ENCODE results near the gene ADGRF5. TPM values are rescaled to one million over a fixed set of nuclear protein-coding genes. Genes with fewer than 3 reads are reported as not detected.

Gene ADGRF5
- total RNA-seq, 2 experiments from 2014 or later, result not detected

DNA sequence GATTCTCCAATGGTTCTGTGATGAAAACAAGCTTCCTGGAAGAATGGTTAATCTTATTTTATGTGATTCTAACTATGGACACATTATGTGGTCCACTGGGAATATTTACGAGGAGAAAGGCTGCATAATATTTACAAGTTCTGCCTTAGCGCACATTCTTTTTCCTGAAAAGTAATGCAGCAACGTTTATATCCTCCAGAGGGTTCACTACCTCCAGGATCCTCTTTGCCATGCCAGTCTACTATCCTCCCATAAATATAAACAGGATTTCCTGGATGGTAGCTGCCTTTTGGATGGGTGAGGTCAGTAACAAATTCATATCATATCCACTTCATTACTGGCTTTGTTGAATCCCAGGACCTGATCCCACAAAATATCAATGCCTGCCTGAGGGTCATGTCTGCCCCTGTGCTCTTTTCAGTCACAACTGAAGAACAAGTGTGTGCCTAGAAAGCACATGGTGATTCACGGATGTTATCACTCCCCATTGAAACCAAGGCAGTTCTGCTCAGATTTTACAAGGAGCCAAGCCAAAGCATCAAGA lies 30.4 kb downstream of the ADGRF5 start:
- Histone ChIP-seq H3K4me2 (ENCODE audit: low read length) (no peak overlapping the region), H3K9me3 (ENCODE audit: low read length) (no peaks in the 10 kb centered on the region), H3K36me3 (ENCODE audit: insufficient read depth, low read length) (no peaks in the 10 kb centered on the region), H3K4me1 (ENCODE audit: insufficient read depth, low read length, poor library complexity, severe bottlenecking) (no peaks in the 10 kb centered on the region), H3K79me2 (ENCODE audit: insufficient read depth, low read depth, low read length) (no peaks in the 10 kb centered on the region), H3K27ac (ENCODE audit: low read depth, low read length, poor library complexity, severe bottlenecking) (no peak overlapping the region), H3K9me2 (ENCODE audit: insufficient read depth, low read length) (no peaks in the 10 kb centered on the region), H3K4me3 (ENCODE audit: low read depth, low read length, poor library complexity, severe bottlenecking) (no peak overlapping the region), H4K20me1 (ENCODE audit: insufficient read depth, low read length) (no peaks in the 10 kb centered on the region), H2AFZ (ENCODE audit: low read length) (no peak overlapping the region)
- intact Hi-C loops (cut with micrococcal nuclease; ENCODE audit: unreplicated experiment), result no loop called here
- ChIA-PET CTCF (ENCODE audit: unreplicated experiment) (no interaction called here), POLR2A (no interaction called here)
- TF ChIP-seq EZH2phosphoT487 (IDR thresholded peaks at IDR 0.05; ENCODE audit: borderline replicate concordance, low read depth, low read length), result no peak
- TF ChIP-seq, protein P1, sequence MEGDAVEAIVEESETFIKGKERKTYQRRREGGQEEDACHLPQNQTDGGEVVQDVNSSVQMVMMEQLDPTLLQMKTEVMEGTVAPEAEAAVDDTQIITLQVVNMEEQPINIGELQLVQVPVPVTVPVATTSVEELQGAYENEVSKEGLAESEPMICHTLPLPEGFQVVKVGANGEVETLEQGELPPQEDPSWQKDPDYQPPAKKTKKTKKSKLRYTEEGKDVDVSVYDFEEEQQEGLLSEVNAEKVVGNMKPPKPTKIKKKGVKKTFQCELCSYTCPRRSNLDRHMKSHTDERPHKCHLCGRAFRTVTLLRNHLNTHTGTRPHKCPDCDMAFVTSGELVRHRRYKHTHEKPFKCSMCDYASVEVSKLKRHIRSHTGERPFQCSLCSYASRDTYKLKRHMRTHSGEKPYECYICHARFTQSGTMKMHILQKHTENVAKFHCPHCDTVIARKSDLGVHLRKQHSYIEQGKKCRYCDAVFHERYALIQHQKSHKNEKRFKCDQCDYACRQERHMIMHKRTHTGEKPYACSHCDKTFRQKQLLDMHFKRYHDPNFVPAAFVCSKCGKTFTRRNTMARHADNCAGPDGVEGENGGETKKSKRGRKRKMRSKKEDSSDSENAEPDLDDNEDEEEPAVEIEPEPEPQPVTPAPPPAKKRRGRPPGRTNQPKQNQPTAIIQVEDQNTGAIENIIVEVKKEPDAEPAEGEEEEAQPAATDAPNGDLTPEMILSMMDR (conservative IDR thresholded peaks at IDR 0.05; ENCODE audit: low read length), result no peak
- BruUV-seq (replicated peaks), result no TSS peak
- no peak for DNase-seq (ENCODE audit: low spot score)

DNA sequence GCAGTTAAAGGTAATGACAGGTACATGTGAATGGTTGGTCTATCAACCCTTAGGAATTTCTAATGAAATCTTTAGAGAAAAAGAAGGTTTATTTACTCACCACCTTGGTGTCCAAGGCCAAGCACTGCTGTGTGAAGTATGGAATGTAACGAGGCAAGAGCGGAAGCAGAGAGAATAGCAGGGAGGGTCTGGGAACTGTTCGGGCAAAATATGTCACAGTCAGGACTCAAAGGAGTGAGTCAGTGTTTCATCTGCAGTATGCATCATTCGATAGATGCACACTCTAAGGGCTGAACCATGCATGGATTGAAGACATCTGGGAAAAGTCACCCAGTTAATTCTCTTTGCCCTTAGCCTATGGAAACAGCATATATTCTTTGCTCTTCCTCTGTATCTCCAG lies 33.2 kb downstream of the ADGRF5 start:
- Histone ChIP-seq H3K4me2 (ENCODE audit: low read length) (no peak overlapping the region), H3K9me2 (ENCODE audit: insufficient read depth, low read length) (no peaks in the 10 kb centered on the region), H2AFZ (ENCODE audit: low read length) (no peak overlapping the region), H3K27ac (ENCODE audit: low read depth, low read length, poor library complexity, severe bottlenecking) (no peak overlapping the region), H3K79me2 (ENCODE audit: insufficient read depth, low read depth, low read length) (no peaks in the 10 kb centered on the region), H3K9me3 (ENCODE audit: low read length) (no peaks in the 10 kb centered on the region), H3K4me3 (ENCODE audit: low read depth, low read length, poor library complexity, severe bottlenecking) (no peak overlapping the region), H3K36me3 (ENCODE audit: insufficient read depth, low read length) (no peaks in the 10 kb centered on the region), H4K20me1 (ENCODE audit: insufficient read depth, low read length) (no peaks in the 10 kb centered on the region), H3K4me1 (ENCODE audit: insufficient read depth, low read length, poor library complexity, severe bottlenecking) (no peaks in the 10 kb centered on the region)
- DNase-seq (ENCODE audit: low spot score), result no peak
- TF ChIP-seq, protein P1 (conservative IDR thresholded peaks at IDR 0.05; ENCODE audit: low read length), result no peak
- no peak for TF ChIP-seq EZH2phosphoT487 (IDR thresholded peaks at IDR 0.05; ENCODE audit: borderline replicate concordance, low read depth, low read length)
- intact Hi-C loops (cut with micrococcal nuclease; ENCODE audit: unreplicated experiment), result no loop called here
- ChIA-PET POLR2A (no interaction called here), CTCF (ENCODE audit: unreplicated experiment) (no interaction called here)
- BruUV-seq (replicated peaks), result no TSS peak

DNA sequence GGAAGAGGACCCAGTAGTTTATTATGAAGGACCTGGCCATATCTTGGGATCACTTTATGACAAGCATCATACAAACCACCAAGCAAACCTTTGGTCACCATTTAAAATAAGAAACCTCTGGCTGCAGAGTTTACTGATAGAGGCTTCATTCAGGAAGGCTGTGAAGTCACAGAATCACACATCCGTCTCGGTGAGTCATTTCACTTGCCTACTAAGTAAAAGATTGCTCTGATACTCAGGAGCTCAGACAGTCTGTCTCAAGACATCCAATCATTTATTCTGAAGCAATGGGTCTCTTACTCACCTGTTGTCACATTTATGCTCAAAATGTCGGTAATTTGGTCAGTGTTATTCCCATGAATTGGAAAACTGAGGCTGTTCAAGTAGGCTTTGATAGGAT lies 33.7 kb downstream of the ADGRF5 start:
- H3K4me1 ChIP-seq (ENCODE audit: insufficient read depth, low read length, poor library complexity, severe bottlenecking), result no peaks in the 10 kb centered on the region
- BruUV-seq (replicated peaks), result no TSS peak
- ChIA-PET POLR2A (no interaction called here), CTCF (ENCODE audit: unreplicated experiment) (no interaction called here)
- no peak overlapping the region for H3K4me2 ChIP-seq (ENCODE audit: low read length)
- H3K4me3 ChIP-seq (ENCODE audit: low read depth, low read length, poor library complexity, severe bottlenecking), result no peak overlapping the region
- no peak overlapping the region for H3K27ac ChIP-seq (ENCODE audit: low read depth, low read length, poor library complexity, severe bottlenecking)
- DNase-seq (ENCODE audit: low spot score), result no peak
- H3K9me3 ChIP-seq (ENCODE audit: low read length), result no peaks in the 10 kb centered on the region
- intact Hi-C loops (cut with micrococcal nuclease; ENCODE audit: unreplicated experiment), result no loop called here
- no peaks in the 10 kb centered on the region for H3K79me2 ChIP-seq (ENCODE audit: insufficient read depth, low read depth, low read length)
- H2AFZ ChIP-seq (ENCODE audit: low read length), result no peak overlapping the region
- H3K9me2 ChIP-seq (ENCODE audit: insufficient read depth, low read length), result no peaks in the 10 kb centered on the region
- H4K20me1 ChIP-seq (ENCODE audit: insufficient read depth, low read length), result no peaks in the 10 kb centered on the region
- no peaks in the 10 kb centered on the region for H3K36me3 ChIP-seq (ENCODE audit: insufficient read depth, low read length)
- TF ChIP-seq, protein P1 (conservative IDR thresholded peaks at IDR 0.05; ENCODE audit: low read length), result no peak
- TF ChIP-seq EZH2phosphoT487 (IDR thresholded peaks at IDR 0.05; ENCODE audit: borderline replicate concordance, low read depth, low read length), result no peak
